ENCODE measurements around the gene ZCCHC24.
"Not testable (repeated sequence)": the region's sequence is repeated elsewhere in the genome, so short reads cannot be mapped to it uniquely, and the experiment has no call there.

Gene ZCCHC24

DNA sequence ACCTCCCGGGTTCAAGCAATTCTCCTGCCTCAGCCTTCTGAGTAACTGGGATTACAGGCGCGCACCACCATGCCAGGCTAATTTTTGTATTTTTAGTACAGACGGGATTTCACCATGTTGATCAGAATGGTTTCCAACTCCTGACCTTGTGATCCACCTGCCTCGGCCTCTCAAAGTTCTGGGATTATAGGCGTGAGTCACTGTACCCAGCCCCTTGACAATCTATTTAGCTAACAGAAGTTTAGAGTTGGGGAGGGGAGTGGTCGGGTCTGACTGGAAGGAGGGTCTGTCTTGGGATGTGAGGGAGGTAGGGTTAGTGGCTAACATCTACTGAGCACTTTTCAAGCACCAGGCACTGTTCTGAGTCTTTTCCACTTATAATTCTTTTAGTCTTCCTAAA is 27.0 kb upstream of the ZCCHC24 start:
- no peak for DNase-seq

DNA sequence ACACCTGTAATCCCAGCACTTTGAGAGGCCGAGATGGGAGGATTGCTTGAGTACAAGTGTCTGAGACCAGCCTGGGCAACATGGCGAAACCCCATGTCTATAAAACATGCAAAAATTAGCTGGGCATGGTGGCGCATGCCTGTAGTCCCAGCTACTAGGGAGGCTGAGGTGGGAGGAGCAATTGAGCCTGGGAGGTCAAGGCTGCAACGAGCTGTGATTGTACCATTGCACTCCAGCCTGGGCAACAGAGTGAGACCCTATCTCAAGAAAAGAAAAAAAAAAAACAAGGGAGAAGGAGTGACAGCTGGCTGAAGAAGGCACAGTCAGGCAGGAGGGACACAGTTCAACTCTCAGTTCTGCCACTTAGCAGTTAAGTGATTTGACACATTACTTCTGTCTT is 26.4 kb upstream of the ZCCHC24 start:
- DNase-seq = no peak

DNA sequence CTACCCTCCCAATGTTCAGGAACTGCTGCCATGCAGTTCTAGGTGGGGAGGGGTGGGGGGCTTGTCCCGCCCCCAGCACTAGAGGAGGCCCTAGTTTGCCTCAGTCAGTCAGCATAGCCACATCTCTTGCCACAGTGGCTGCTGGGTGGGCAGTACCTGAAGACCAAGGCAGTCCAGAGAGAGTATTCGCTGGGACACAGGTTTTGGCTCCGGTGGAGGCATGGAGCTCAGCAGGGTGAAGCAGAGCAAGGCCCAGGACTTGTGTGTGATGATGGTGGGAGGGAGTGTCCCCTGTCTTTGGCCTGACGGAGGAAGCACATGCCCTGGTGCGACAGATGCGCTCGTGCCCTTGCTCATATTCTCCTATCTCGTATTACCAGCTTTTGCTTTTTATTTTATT is 24.7 kb upstream of the ZCCHC24 start:
- DNase-seq = no peak

- no peak for DNase-seq
Observed at GRCh38 chr10:79468841-79469585, 23.6 kb upstream of the ZCCHC24 start.

DNA sequence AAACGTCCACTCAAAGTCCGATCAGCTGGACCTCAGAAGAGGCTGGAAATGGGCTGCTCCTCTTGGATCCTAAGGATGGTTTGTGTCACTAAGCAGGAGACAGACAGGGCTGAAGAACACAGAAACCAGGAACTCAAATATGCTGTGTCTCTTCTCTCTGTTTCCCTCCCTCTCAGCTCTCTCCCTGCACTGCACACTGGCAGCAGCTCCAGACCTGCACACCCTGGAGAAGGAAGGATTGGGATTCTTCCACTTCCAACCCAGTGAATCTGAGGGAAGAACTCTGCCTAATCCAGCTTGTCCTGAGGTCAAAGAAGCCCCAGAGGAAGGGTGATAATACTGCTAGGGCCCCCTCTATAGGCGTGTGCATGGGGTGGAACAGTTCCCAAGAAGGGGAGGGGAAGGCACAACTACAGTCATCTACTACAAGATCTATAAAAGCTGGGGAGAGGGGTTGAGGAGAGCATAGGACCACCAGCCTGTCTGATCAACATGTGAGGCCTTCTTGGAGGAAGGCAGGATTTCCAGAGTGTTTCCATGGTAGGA is 22.7 kb upstream of the ZCCHC24 start:
- DNase-seq = no peak

GRCh38 chr10:79465341-79465740 is 19.9 kb upstream of the ZCCHC24 start:
- DNase-seq = no peak

- DNase-seq = no peak
Observed at GRCh38 chr10:79463578-79464496, 18.4 kb upstream of the ZCCHC24 start.

- DNase-seq = no peak
Observed at GRCh38 chr10:79460687-79461086, 15.3 kb upstream of the ZCCHC24 start.

- DNase-seq = no peak
Observed at GRCh38 chr10:79459243-79459642, 13.8 kb upstream of the ZCCHC24 start.

DNA sequence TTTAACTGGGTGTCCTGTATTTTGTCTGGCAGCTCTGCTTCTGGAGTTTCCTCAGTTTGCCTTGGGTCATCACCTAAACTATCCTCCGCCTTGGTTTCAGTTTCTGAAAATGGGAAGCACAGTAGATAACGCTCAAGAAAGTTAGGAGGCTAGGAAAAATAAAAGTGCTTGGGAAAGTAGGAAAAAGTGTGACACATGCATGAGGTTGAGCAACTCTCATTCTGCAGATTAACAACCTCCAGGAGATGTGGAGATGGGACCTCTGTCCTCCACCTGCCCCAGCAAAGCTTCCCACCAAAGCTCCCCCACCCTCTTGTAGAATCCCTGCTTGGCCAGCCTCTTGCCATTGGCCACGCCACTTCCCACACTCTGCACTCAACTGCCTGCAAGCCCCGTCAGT is 13.1 kb upstream of the ZCCHC24 start:
- no peak for DNase-seq

GRCh38 chr10:79457256-79457785 is 11.9 kb upstream of the ZCCHC24 start:
- no peak for DNase-seq

GRCh38 chr10:79454259-79454658 is 8.8 kb upstream of the ZCCHC24 start:
- no peak for DNase-seq

DNA sequence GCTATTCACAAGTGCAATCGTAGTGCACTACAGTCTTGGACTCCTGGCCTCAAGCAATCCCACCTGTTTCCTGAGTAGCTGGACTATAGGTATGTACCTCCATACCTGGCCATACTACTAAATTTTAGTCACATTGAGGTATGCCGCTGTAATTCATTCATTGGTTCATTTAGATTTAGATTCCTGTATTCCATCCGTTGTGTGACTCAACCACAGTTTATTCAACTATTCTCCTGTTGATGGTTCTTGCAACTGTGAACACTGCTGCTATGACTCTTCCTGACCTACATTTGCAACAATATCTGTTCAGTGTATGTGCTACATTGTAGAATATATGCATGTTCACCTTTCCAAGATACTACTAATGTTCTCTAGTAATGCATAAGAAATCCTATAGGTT is 8.0 kb upstream of the ZCCHC24 start:
- no peak for DNase-seq

DNA sequence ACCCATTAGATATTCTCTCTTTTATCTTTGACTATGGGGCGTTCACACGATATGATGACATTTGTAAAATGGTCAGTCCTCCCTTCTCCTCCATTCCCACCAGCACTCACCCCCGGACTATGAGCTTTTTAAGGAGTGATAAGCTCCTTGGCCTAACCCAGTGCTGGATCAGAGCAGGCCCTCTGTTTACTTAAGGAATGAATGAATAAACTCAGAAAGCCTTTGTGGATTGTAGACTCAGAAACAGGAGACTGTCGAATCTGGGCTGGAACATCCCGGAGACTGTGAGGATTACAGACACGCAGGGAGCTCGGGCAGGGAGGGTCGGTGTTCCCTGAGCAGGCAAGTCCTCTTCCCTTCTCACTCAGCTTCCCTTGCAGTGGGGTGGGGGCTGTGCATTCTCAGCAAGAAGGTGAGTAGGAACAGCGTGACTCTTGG is 6.8 kb upstream of the ZCCHC24 start:
- DNase-seq = no peak

DNA sequence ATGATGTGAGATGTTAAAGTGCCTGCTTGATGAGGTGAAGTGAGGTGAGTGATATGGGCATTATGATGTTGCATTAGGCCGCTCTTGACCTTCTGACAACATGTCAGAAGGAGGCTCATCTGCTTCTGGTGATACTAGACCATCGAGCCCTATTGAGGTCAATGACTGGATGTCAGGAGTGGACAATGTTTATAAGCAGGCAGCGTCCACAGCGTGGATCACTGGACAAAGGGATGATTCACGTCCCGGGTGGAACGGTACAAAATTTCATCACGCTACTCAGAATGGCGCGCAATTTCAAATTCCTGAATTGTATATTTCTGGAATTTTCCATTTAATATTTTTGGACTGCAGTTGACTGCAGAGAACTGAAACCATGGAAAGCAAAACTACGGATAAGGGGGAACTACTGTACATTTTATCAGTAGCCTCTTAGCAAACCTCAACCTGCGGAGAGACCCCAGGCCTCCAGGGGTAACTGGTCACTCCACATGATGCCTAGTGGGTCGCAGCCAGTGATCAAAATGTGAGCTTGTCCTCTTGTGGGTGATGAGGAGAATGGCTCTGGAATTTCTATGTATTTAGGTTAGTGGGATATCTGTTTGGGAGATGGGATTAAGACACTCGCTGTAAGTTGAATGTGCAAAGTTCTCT is 5.7 kb upstream of the ZCCHC24 start:
- no peak for DNase-seq

GRCh38 chr10:79449181-79450146 is 4.0 kb upstream of the ZCCHC24 start:
- DNase-seq = peak; percentile 40

GRCh38 chr10:79448732-79449049 is 3.3 kb upstream of the ZCCHC24 start:
- DNase-seq = no peak

- DNase-seq = no peak
Observed at GRCh38 chr10:79447911-79448731, 2.7 kb upstream of the ZCCHC24 start.

DNA sequence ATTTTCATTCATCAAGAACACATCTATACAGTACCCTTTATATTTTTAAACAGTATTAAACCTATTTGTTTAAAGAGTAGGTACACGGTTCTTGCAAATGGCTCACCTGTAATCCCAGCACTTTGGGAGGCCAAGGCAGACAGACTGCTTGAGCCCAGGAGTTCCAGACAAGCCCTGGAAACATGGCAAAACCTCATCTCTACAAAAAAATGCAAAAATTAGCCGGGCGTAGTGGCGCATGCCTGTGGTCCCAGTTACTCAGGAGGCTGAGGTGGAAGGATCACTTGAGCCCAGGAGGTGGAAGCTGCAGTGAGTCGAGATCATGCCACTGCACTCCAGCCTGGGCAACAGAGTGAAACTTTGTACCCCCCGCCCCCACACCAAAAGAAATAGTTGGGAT is 1.8 kb upstream of the ZCCHC24 start:
- DNase-seq = not testable (repeated sequence)

- no peak for DNase-seq
Observed at GRCh38 chr10:79446758-79447084, 1.3 kb upstream of the ZCCHC24 start.
